Kidney (tissue), 14 donors: ENCODE results near the gene ZNF609. TPM values are rescaled to one million over a fixed set of nuclear protein-coding genes. Genes with fewer than 3 reads are reported as not detected.
A peak's percentile ranks its signal among the peaks of the same experiment; 100 is the strongest.

Experiments
- DNase-seq, 5 donors: peaks; one replicate each; pipeline ENCODE4 v3.0.0-alpha.2; 2013 to 2020
- FAIRE-seq: peaks from 2 replicates; lab custom pipeline; 2012; peaks lifted over from hg19 to GRCh38; lab: Jason Lieb, UNC
- H3K27ac ChIP-seq, 2 donors: one replicate each; pipeline ENCODE4 v1.7.0; 2013; ENCODE audit warnings: low read depth in 2 of 2, low read length in 2 of 2, inconsistent platforms in 1 of 2
- H3K27me3 ChIP-seq: one replicate; pipeline ENCODE4 v1.7.1; 2013; ENCODE audit warnings: low read length, inconsistent platforms; ENCODE audit not compliant: control insufficient read depth, insufficient read depth
- H3K36me3 ChIP-seq, 3 donors: one replicate each; pipeline versions ENCODE4 v1.7.0 to v1.7.1; 2013; ENCODE audit warnings: low read length in 3 of 3, control low read depth in 1 of 3, inconsistent platforms in 1 of 3; ENCODE audit not compliant: insufficient read depth in 3 of 3, control insufficient read depth in 2 of 3
- H3K4me1 ChIP-seq, 3 donors: one replicate each; pipeline versions ENCODE4 v1.7.0 to v1.7.1; 2013; ENCODE audit warnings: low read length in 3 of 3, inconsistent platforms in 1 of 3, low read depth in 1 of 3; ENCODE audit not compliant: control insufficient read depth in 2 of 3, insufficient read depth in 2 of 3
- H3K4me3 ChIP-seq, 3 donors: one replicate each; pipeline versions ENCODE4 v1.7.0 to v1.8.1; 2013; ENCODE audit warnings: low read length in 3 of 3, control low read depth in 1 of 3, inconsistent platforms in 1 of 3
- H3K9ac ChIP-seq, 3 donors: one replicate each; pipeline versions ENCODE4 v1.7.0 to v1.7.1; 2013; ENCODE audit warnings: low read length in 3 of 3, control low read depth in 1 of 3, inconsistent platforms in 1 of 3
- H3K9me3 ChIP-seq, 3 donors: one replicate each; pipeline versions ENCODE4 v1.7.0 to v1.7.1; 2013; ENCODE audit warnings: low read length in 3 of 3, control low read depth in 1 of 3, inconsistent platforms in 1 of 3; ENCODE audit not compliant: control insufficient read depth in 2 of 3, insufficient read depth in 1 of 3
- CTCF ChIP-seq: IDR thresholded peaks from 3 replicates; pipeline ENCODE4 v1.5.1; 2012; ENCODE audit warnings: mild to moderate bottlenecking, moderate library complexity, borderline replicate concordance; ENCODE audit not compliant: insufficient read depth; ENCODE audit errors: extremely low read depth
- intact Hi-C: fragments of 100-400 bp; cut with DNase I; formaldehyde crosslinking; loops from one replicate; pipeline ENCODE4 v1.11.1; 2022
- polyA plus RNA-seq: library from polyadenylated mRNA; stranded (reverse); fragments of 350-450 nt; fragmentation: Illumina TruSeq; extraction: RNeasy Lipid Tissue Mini Kit (QIAGEN cat#74804); gene quantifications from one replicate; pipeline ENCODE4 v1.2.3, GENCODE V29; 2014; ENCODE audit warnings: low read depth, low replicate concordance; ENCODE audit not compliant: insufficient read depth
- total RNA-seq: library from RNA; stranded (reverse); fragmentation: NEBNext Ultra II Directional; extraction: Animal tissue kit (Norgen Biotek cat#: 25700); gene quantifications from one replicate; pipeline ENCODE4 v1.2.1, GENCODE V29; 2021
- donor health status: control.
- donor health status: control.
- donor health status: control.
- donor health status: control.
- donor health status: control.
- donor health status: DM: yes; HTN: yes; CAD: no.
- donor health status: Normal renal cell carcinoma (clear cell type).

The ZNF609 gene
- total and polyA plus RNA-seq, 2 donors from 2014 or later, result 3.1 to 37.2 TPM

GRCh38 chr15:64650552-64650951 lies 190.2 kb downstream of the ZNF609 start:
- Histone ChIP-seq H3K27ac (no peak overlapping the region), H3K4me3 (no peak overlapping the region), H3K9ac (no peak overlapping the region), H3K4me1 (peaks cover 0 to 3% (median 2%) of the 10 kb centered on the region in 3 donors), H3K36me3 (no peaks in the 10 kb centered on the region), H3K27me3 (no peaks in the 10 kb centered on the region), H3K9me3 (no peaks in the 10 kb centered on the region)
- FAIRE-seq, result no peak
- no peak for TF ChIP-seq CTCF
- intact Hi-C loops, result no loop called here
- DNase-seq, result no peak

- H3K27ac ChIP-seq, result no peak overlapping the region
- H3K36me3 ChIP-seq, result no peaks in the 10 kb centered on the region
- intact Hi-C loops, result no loop called here
- H3K9ac ChIP-seq, result no peak overlapping the region
- H3K9me3 ChIP-seq, result no peaks in the 10 kb centered on the region
- FAIRE-seq (no peak), DNase-seq (peak in 3 of 5 donors; percentile 50 to 67 (median 64))
- peaks cover 0 to 3% (median 2%) of the 10 kb centered on the region in 3 donors for H3K4me1 ChIP-seq
- no peak overlapping the region for H3K4me3 ChIP-seq
- no peaks in the 10 kb centered on the region for H3K27me3 ChIP-seq
- TF ChIP-seq CTCF, result no peak
These were observed 191.3 kb downstream of the ZNF609 start for GRCh38 chr15:64651601-64652191.

GRCh38 chr15:64653757-64654156 lies 193.4 kb downstream of the ZNF609 start:
- no peaks in the 10 kb centered on the region for H3K9me3 ChIP-seq
- H3K36me3 ChIP-seq, result no peaks in the 10 kb centered on the region
- no peaks in the 10 kb centered on the region for H3K27me3 ChIP-seq
- DNase-seq (peak in 2 of 5 donors; percentile 50 to 59), FAIRE-seq (no peak)
- peak; percentile 23 for TF ChIP-seq CTCF
- no peak overlapping the region for H3K4me3 ChIP-seq
- intact Hi-C loops, result no loop called here
- H3K27ac ChIP-seq, result no peak overlapping the region
- no peak overlapping the region for H3K9ac ChIP-seq
- peaks cover 0 to 3% (median 2%) of the 10 kb centered on the region in 3 donors for H3K4me1 ChIP-seq
